ENCODE data around the gene MARK3. TPM values are rescaled to one million over a fixed set of nuclear protein-coding genes. Genes with fewer than 3 reads are reported as not detected.

MARK3 gene
- total RNA-seq, 1 experiment from 2014 or later = 81.9 TPM

GRCh38 chr14:103436533-103436932 lies 51.3 kb downstream of the MARK3 start:
- H3K4me1 ChIP-seq (ENCODE audit: insufficient read depth, low read length) = no peaks in the 10 kb centered on the region
- H2BK20ac ChIP-seq (ENCODE audit: low read depth, low read length, poor library complexity, severe bottlenecking) = no peak overlapping the region
- H3K9me3 Mint-ChIP-seq = no peaks in the 10 kb centered on the region; a peak in 1 of 5 replicates
- no peak overlapping the region for H2BK120ac ChIP-seq (ENCODE audit: low read depth, low read length, poor library complexity, severe bottlenecking)
- H3K4ac ChIP-seq (ENCODE audit: low read depth, low read length) = no peak overlapping the region
- no peaks in the 10 kb centered on the region for H3K4me1 Mint-ChIP-seq
- no peak overlapping the region for H3K14ac ChIP-seq (ENCODE audit: insufficient read depth, low read length)
- H3K36me3 Mint-ChIP-seq (ENCODE audit: insufficient read depth in 1 of 3, low read depth in 3 of 3) = peaks cover 16 to 40% (median 28%) of the 10 kb centered on the region in 3 experiments; a peak in 6 of 7 replicates
- no CpG with 5 or more reads among the region's 5 CpGs for WGBS (ENCODE audit: extremely low coverage, insufficient read length, low lambda C conversion rate)
- 0 out of 7 replicates have a peak overlapping the region, but pooled peaks of 1 of the 3 experiments have one; percentile 24 for H3K27ac Mint-ChIP-seq
- H2AK5ac ChIP-seq (ENCODE audit: insufficient read length, low read length) = no peak overlapping the region
- no peak overlapping the region for H4K8ac ChIP-seq (replicated peaks; ENCODE audit: insufficient read length, low read depth, low read length)
- no peak overlapping the region for H2BK15ac ChIP-seq (ENCODE audit: low read depth, low read length)
- no peak overlapping the region for H2AFZ ChIP-seq (ENCODE audit: low read length)
- no peak overlapping the region for H2BK12ac ChIP-seq (ENCODE audit: insufficient read length, low read depth, low read length)
- no peaks in the 10 kb centered on the region; the same call in 1 of the 2 replicates for H3K79me2 ChIP-seq (ENCODE audit: insufficient read depth, low read length)
- no peak for TF ChIP-seq CTCF (conservative IDR thresholded peaks at IDR 0.05)
- no peaks in the 10 kb centered on the region for H3K27me3 Mint-ChIP-seq (ENCODE audit: low read depth)
- no peak overlapping the region for H4K5ac ChIP-seq (ENCODE audit: insufficient read length, low read depth, low read length)
- H4K20me1 ChIP-seq (ENCODE audit: control insufficient read depth, insufficient read depth, insufficient read length) = no peaks in the 10 kb centered on the region
- H3T11ph ChIP-seq (ENCODE audit: low read length) = no peak overlapping the region
- peaks cover 5% of the 10 kb centered on the region for H3K79me1 ChIP-seq (ENCODE audit: insufficient read depth, low read depth, low read length, poor library complexity, severe bottlenecking)
- no peak overlapping the region for H3K4me2 ChIP-seq (ENCODE audit: insufficient read depth, insufficient read length, low read length)
- no peak for DNase-seq
- no peaks in the 10 kb centered on the region for H3K27me3 ChIP-seq (ENCODE audit: insufficient read depth, low read length)
- no peaks in the 10 kb centered on the region for H3K23me2 ChIP-seq (ENCODE audit: insufficient read length, low read depth, low read length, poor library complexity, severe bottlenecking)
- H3K27ac ChIP-seq (ENCODE audit: insufficient read length, low read depth, low read length) = no peak overlapping the region
- no peak overlapping the region for H3K23ac ChIP-seq (ENCODE audit: insufficient read length, low read depth, low read length)
- no peak overlapping the region for H3K4me3 Mint-ChIP-seq
- H3K9me3 ChIP-seq (ENCODE audit: control insufficient read depth, low read depth, low read length) = no peaks in the 10 kb centered on the region
- no peak overlapping the region for H3K18ac ChIP-seq (ENCODE audit: insufficient read length, low read depth, low read length)
- no peak overlapping the region for H3K56ac ChIP-seq (ENCODE audit: insufficient read length, low read depth, low read length)
- H3K9ac ChIP-seq (ENCODE audit: extremely low read depth, insufficient read length, low read length) = no peak overlapping the region
- no peak overlapping the region for H2BK5ac ChIP-seq (ENCODE audit: insufficient read length, low read length)
- H4K91ac ChIP-seq (ENCODE audit: insufficient read length, low read depth, low read length) = no peak overlapping the region

Measured in H9 (cell line).